ENCODE measurements around the gene FAT3. TPM values are rescaled to one million over a fixed set of nuclear protein-coding genes. Genes with fewer than 3 reads are reported as not detected.

Gene FAT3
- total and polyA plus RNA-seq, 2 donors from 2014 or later, result 0.09 to 2.6 TPM

- intact Hi-C loops (cut with DNase I), result no loop called here
- no peaks in the 10 kb centered on the region for H3K27me3 ChIP-seq (ENCODE audit: control insufficient read depth, insufficient read depth, low read length)
- H3K27ac ChIP-seq (ENCODE audit: low read depth in 2 of 2, low read length in 2 of 2), result no peak overlapping the region
- H3K9me3 ChIP-seq (ENCODE audit: control insufficient read depth in 2 of 3, insufficient read depth in 1 of 3, low read length in 3 of 3), result no peaks in the 10 kb centered on the region
- FAIRE-seq (no peak), DNase-seq (no peak)
- H3K4me3 ChIP-seq (ENCODE audit: low read length in 3 of 3), result no peak overlapping the region
- TF ChIP-seq CTCF (IDR thresholded peaks at IDR 0.05; ENCODE audit: borderline replicate concordance, extremely low read depth, insufficient read depth), result no peak
- H3K4me1 ChIP-seq (ENCODE audit: control insufficient read depth in 2 of 3, insufficient read depth in 2 of 3, low read depth in 1 of 3, low read length in 3 of 3), result no peaks in the 10 kb centered on the region
- no peak overlapping the region for H3K9ac ChIP-seq (ENCODE audit: low read length in 3 of 3)
- H3K36me3 ChIP-seq (ENCODE audit: control insufficient read depth in 2 of 3, insufficient read depth in 3 of 3, low read length in 3 of 3), result no peaks in the 10 kb centered on the region
Measured at GRCh38 chr11:92257536-92257935, 32.9 kb downstream of the FAT3 start.

- Histone ChIP-seq H3K4me1 (ENCODE audit: control insufficient read depth in 2 of 3, insufficient read depth in 2 of 3, low read depth in 1 of 3, low read length in 3 of 3) (no peaks in the 10 kb centered on the region), H3K4me3 (ENCODE audit: low read length in 3 of 3) (no peak overlapping the region), H3K9ac (ENCODE audit: low read length in 3 of 3) (no peak overlapping the region), H3K27me3 (ENCODE audit: control insufficient read depth, insufficient read depth, low read length) (no peaks in the 10 kb centered on the region), H3K9me3 (ENCODE audit: control insufficient read depth in 2 of 3, insufficient read depth in 1 of 3, low read length in 3 of 3) (no peaks in the 10 kb centered on the region), H3K36me3 (ENCODE audit: control insufficient read depth in 2 of 3, insufficient read depth in 3 of 3, low read length in 3 of 3) (no peaks in the 10 kb centered on the region), H3K27ac (ENCODE audit: low read depth in 2 of 2, low read length in 2 of 2) (no peak overlapping the region)
- intact Hi-C loops (cut with DNase I), result no loop called here
- DNase-seq (peak in 1 of 5 donors; percentile 17), FAIRE-seq (no peak)
- no peak for TF ChIP-seq CTCF (IDR thresholded peaks at IDR 0.05; ENCODE audit: borderline replicate concordance, extremely low read depth, insufficient read depth)
Measured at GRCh38 chr11:92259861-92260260, 35.2 kb downstream of the FAT3 start.

DNA sequence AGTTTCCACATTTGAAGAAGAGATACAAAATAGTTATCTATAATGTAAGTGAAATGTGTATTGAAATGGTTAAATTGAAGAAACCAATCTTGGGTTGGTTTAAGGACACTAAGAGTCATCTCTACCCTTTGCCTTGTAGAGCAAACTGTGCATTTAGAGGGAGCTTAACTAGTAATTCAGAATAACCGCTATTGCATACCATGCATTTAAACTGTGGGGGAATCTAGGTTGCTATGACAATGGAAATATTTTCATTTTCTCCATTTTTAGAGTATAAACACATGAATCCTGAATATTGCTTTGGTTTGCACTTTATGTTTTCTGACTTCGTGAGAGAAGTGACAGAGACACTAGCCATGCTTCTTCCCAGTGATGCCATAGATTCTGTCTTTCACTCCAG is 39.7 kb downstream of the FAT3 start:
- Histone ChIP-seq H3K4me1 (ENCODE audit: control insufficient read depth in 2 of 3, insufficient read depth in 2 of 3, low read depth in 1 of 3, low read length in 3 of 3) (peaks cover 0 to 11% (median 0%) of the 10 kb centered on the region in 3 donors), H3K4me3 (ENCODE audit: low read length in 3 of 3) (no peak overlapping the region), H3K27ac (ENCODE audit: low read depth in 2 of 2, low read length in 2 of 2) (no peak overlapping the region), H3K36me3 (ENCODE audit: control insufficient read depth in 2 of 3, insufficient read depth in 3 of 3, low read length in 3 of 3) (no peaks in the 10 kb centered on the region), H3K9me3 (ENCODE audit: control insufficient read depth in 2 of 3, insufficient read depth in 1 of 3, low read length in 3 of 3) (no peaks in the 10 kb centered on the region), H3K27me3 (ENCODE audit: control insufficient read depth, insufficient read depth, low read length) (no peaks in the 10 kb centered on the region), H3K9ac (ENCODE audit: low read length in 3 of 3) (no peak overlapping the region)
- intact Hi-C loops (cut with DNase I), result no loop called here
- no peak for TF ChIP-seq CTCF (IDR thresholded peaks at IDR 0.05; ENCODE audit: borderline replicate concordance, extremely low read depth, insufficient read depth)
- DNase-seq (no peak), FAIRE-seq (no peak)

DNA sequence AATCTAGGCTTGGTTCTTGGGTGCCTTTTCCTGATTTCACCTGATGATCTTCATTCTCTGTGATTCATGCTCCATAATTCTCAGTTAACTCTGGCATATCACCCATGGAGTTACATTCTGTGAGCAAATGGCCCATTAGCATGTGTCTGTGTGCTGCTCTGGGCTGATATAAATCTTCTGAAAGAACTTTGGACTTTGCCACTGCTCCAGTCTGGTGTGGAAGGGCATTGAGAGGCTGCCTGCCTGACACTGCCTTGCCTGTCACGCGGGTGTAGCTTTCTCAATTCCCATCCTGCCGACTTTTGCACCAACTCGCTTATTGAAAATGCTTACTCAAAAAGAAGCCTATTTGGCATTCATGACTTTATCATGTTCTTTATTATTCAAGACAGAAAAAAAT is 42.2 kb downstream of the FAT3 start:
- no peak overlapping the region for H3K27ac ChIP-seq (ENCODE audit: low read depth in 2 of 2, low read length in 2 of 2)
- peak in 3 of 5 donors; percentile 15 to 43 (median 36) for DNase-seq
- H3K9ac ChIP-seq (ENCODE audit: low read length in 3 of 3), result no peak overlapping the region
- intact Hi-C loops (cut with DNase I), result no loop called here
- H3K9me3 ChIP-seq (ENCODE audit: control insufficient read depth in 2 of 3, insufficient read depth in 1 of 3, low read length in 3 of 3), result no peaks in the 10 kb centered on the region
- no peak for FAIRE-seq
- H3K27me3 ChIP-seq (ENCODE audit: control insufficient read depth, insufficient read depth, low read length), result no peaks in the 10 kb centered on the region
- no peaks in the 10 kb centered on the region for H3K36me3 ChIP-seq (ENCODE audit: control insufficient read depth in 2 of 3, insufficient read depth in 3 of 3, low read length in 3 of 3)
- no peak for TF ChIP-seq CTCF (IDR thresholded peaks at IDR 0.05; ENCODE audit: borderline replicate concordance, extremely low read depth, insufficient read depth)
- H3K4me1 ChIP-seq (ENCODE audit: control insufficient read depth in 2 of 3, insufficient read depth in 2 of 3, low read depth in 1 of 3, low read length in 3 of 3), result peaks cover 0 to 11% (median 0%) of the 10 kb centered on the region in 3 donors
- no peak overlapping the region for H3K4me3 ChIP-seq (ENCODE audit: low read length in 3 of 3)
